Psoas muscle (tissue), 8 donors: ENCODE data around the gene RYR2. TPM values are rescaled to one million over a fixed set of nuclear protein-coding genes. Genes with fewer than 3 reads are reported as not detected.

ENCODE experiments used
- ATAC-seq, 4 donors: fragments of 200-7000 bp; cut with Tn5 transposase; one replicate each; pipeline ENCODE4 v1.9.1; 2020; ENCODE audit warnings: moderate library complexity in 3 of 4, mild to moderate bottlenecking in 2 of 4
- DNase-seq, 2 donors: peaks; one replicate each; pipeline ENCODE4 v3.0.0-alpha.2; 2020
- H3K27ac ChIP-seq: fragments of 200-600 bp; one replicate; pipeline ENCODE4 v1.8.0; 2022
- H3K27me3 ChIP-seq, 3 donors: fragments of 200-600 bp in 1 of 3; one replicate each; pipeline versions ENCODE4 v1.6.1 to v1.8.0; 2013 to 2022; ENCODE audit warnings: low read length in 2 of 3, mild to moderate bottlenecking in 2 of 3, moderate library complexity in 1 of 3; ENCODE audit not compliant: insufficient read depth in 3 of 3
- H3K36me3 ChIP-seq, 2 donors: fragments of 200-600 bp in 1 of 2; one replicate each; pipeline versions ENCODE4 v1.6.1 to v1.8.0; 2013 to 2022; ENCODE audit warnings: low read depth in 1 of 2, mild to moderate bottlenecking in 1 of 2, moderate library complexity in 1 of 2; ENCODE audit not compliant: insufficient read depth in 1 of 2
- H3K4me1 ChIP-seq: fragments of 200-600 bp; one replicate; pipeline ENCODE4 v1.8.0; 2022
- H3K4me3 ChIP-seq: fragments of 200-600 bp; one replicate; pipeline ENCODE4 v1.8.0; 2022; ENCODE audit warnings: mild to moderate bottlenecking
- H3K9me3 ChIP-seq: fragments of 200-600 bp; one replicate; pipeline ENCODE4 v1.8.0; 2022
- WGBS, 3 donors: extraction: QIAGEN DNeasy Blood & Tissue Kit; methylation state at CpG; one replicate each; pipeline versions ENCODE4 v1.1.6 to v1.1.7; 2013; 5-methylcytosine and 5-hydroxymethylcytosine counted together
- intact Hi-C, 2 donors: fragments of 100-400 bp; cut with DNase I; formaldehyde crosslinking; loops; one replicate each; pipeline versions ENCODE4 v1.11.0 to v1.14.2; 2022
- polyA plus RNA-seq, 3 donors: library from polyadenylated mRNA; stranded (reverse); fragments of 200-250 nt; gene quantifications; one replicate each; pipeline ENCODE4 v1.2.3, GENCODE V29; 2013
- total RNA-seq, 4 donors: library from RNA; stranded (reverse); fragmentation: NEBNext Ultra II Directional in 2 of 4; extraction: Animal tissue kit (Norgen Biotek cat#: 25700) in 2 of 4; gene quantifications; one replicate each; pipeline versions ENCODE4 v1.2.1 to v1.2.4, GENCODE V29; 2021 to 2023
- TF ChIP-seq, protein P1 (sequence below): fragments of 200-600 bp; IDR thresholded peaks from one replicate; pipeline ENCODE4 v1.8.0; 2022; ENCODE audit warnings: antibody characterized with exemption
- donor health status: healthy with polysubstance abuse.
- donor health status: DM: no; HTN: no; CAD: no; lungs with moderate emphysema.
- donor health status: Bipolar disorder and iron deficiency.
- donor health status: healthy.
- donor health status: DM: yes; HTN: yes; CAD: no.
- donor health status: DM: no; HTN: no; CAD: no.
- donor health status: DM: no; HTN: no; CAD: no.
- donor health status: DM: yes; HTN: yes; CAD: no.

Gene RYR2
- total and polyA plus RNA-seq, 7 donors = 0.06 to 0.48 (median 0.25) TPM

DNA sequence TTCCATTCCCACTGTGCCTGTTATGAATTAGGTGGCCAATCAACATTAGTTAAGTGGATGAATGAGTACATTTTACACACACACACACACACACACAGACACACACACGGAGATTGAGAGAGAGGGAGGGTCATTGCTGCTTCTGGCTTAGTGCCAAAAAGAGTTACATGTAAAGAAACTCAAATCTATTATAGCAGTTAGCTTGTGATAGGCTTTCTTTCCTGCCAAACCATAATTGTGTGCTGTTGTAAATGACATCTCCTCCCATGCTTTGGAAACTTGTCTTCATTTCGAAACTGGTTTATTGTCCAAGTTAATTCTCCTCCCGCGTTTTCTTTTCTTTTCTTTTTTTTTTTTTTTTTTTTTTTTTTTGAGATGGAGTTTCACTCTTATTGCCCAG is 36.3 kb upstream of the RYR2 start:
- intact Hi-C loops = loop anchor here in 1 of 2 donors (10.0 kb wide), 1 partner anchor 551 kb away; no protein-coding TSS in a partner anchor
- TF ChIP-seq, protein P1, sequence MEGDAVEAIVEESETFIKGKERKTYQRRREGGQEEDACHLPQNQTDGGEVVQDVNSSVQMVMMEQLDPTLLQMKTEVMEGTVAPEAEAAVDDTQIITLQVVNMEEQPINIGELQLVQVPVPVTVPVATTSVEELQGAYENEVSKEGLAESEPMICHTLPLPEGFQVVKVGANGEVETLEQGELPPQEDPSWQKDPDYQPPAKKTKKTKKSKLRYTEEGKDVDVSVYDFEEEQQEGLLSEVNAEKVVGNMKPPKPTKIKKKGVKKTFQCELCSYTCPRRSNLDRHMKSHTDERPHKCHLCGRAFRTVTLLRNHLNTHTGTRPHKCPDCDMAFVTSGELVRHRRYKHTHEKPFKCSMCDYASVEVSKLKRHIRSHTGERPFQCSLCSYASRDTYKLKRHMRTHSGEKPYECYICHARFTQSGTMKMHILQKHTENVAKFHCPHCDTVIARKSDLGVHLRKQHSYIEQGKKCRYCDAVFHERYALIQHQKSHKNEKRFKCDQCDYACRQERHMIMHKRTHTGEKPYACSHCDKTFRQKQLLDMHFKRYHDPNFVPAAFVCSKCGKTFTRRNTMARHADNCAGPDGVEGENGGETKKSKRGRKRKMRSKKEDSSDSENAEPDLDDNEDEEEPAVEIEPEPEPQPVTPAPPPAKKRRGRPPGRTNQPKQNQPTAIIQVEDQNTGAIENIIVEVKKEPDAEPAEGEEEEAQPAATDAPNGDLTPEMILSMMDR = no peak
- Histone ChIP-seq H3K4me3 (no peak overlapping the region), H3K4me1 (no peaks in the 10 kb centered on the region), H3K36me3 (no peaks in the 10 kb centered on the region), H3K9me3 (no peaks in the 10 kb centered on the region), H3K27me3 (no peaks in the 10 kb centered on the region), H3K27ac (no peak overlapping the region)
- WGBS, 3 donors = 64 to 72% (median 70%) methylated on average over 4 of the region's 4 CpGs
- ATAC-seq = no peak
- DNase-seq = no peak

DNA sequence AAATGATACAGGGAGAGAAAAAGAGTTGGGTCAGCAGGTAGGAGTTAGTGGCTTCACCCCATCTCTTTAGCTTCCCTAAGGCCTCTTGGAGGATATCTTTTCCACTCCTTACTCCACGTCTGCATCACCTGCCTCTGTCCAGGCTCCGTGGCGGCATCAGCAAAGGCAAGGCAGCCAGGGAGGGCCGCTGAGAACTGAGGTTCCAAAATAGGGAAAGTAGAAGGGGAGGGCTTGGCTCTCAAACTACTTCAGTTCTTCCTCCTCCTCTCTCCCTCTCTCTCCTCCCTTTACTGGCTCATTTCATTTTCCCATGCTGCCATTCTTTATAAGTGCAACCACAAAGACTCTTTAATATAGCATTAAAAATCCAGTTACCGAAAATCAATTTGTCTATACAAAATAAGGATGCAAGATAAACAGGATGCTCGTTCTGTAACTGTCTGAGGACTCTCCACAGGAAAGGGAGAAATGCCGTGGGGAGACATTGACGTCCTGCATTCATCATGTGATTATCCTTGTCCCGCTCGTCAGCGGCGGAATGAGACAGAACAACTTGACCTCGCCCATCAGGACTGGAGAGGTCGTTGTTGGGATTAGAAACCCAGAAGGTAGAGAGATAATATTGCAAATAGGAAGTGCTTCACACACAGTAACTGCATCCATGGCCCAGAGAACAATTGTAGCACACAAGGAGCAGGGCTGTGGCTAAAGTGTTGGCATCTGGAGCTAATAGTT is 34.7 kb upstream of the RYR2 start:
- no peaks in the 10 kb centered on the region for H3K36me3 ChIP-seq
- no peaks in the 10 kb centered on the region for H3K9me3 ChIP-seq
- ATAC-seq (no peak), DNase-seq (no peak)
- no peak overlapping the region for H3K4me3 ChIP-seq
- no peaks in the 10 kb centered on the region for H3K4me1 ChIP-seq
- intact Hi-C loops = loop anchor here in 1 of 2 donors (10.0 kb wide), 1 partner anchor 553 kb away; no protein-coding TSS in a partner anchor
- WGBS, 3 donors = 72 to 76% (median 76%) methylated on average over 14 of the region's 14 CpGs
- no peaks in the 10 kb centered on the region for H3K27me3 ChIP-seq
- TF ChIP-seq, protein P1 = no peak
- no peak overlapping the region for H3K27ac ChIP-seq

DNA sequence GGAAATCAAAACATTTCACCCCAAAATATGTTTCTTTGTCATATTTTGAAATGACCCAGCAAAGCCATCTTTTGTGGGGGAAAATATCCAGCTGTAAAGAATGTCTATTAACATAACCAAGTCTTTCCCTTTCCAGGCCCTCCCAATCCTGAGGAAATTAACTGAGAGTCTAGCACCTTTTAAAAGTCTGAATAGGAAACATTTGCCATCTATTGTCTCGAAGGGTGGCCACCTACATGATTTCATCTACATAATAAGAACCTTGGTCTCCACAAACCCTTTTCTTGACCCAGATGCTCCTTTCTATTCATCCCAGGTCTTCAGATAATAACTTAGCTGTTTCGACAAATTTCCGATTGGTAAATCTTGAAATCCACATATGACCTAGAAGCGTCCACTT is 32.4 kb upstream of the RYR2 start:
- Histone ChIP-seq H3K36me3 (no peaks in the 10 kb centered on the region), H3K4me3 (no peak overlapping the region), H3K27ac (no peak overlapping the region), H3K9me3 (no peaks in the 10 kb centered on the region), H3K27me3 (no peaks in the 10 kb centered on the region), H3K4me1 (no peaks in the 10 kb centered on the region)
- ATAC-seq = no peak
- DNase-seq = no peak
- intact Hi-C loops = loop anchor here in 1 of 2 donors (10.0 kb wide), 1 partner anchor 555 kb away; no protein-coding TSS in a partner anchor
- whole genome bisulfite sequencing, 3 donors = 88 to 94% (median 93%) methylated on average over 4 of the region's 4 CpGs
- TF ChIP-seq, protein P1 = no peak

DNA sequence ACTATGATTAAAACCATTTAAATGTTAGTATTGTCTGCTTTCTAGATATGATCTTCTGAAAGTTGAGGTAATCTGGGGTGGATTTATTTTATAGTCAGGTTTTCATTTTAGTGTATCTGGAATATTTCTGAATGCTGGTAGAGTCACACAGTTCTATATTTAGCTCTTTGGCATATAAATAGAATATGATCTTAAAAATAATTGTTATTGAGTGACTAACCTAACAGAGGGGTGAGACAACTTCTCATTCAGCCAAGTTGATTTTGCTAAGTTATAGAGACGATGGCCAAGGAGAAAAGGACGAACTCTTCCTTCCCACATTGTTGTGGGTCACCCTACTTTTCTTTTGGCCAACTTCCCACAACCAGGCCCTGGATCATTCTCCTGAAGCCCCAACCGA is 30.6 kb upstream of the RYR2 start:
- TF ChIP-seq, protein P1 = no peak
- Histone ChIP-seq H3K36me3 (no peaks in the 10 kb centered on the region), H3K9me3 (no peaks in the 10 kb centered on the region), H3K27me3 (no peaks in the 10 kb centered on the region), H3K4me3 (no peak overlapping the region), H3K4me1 (no peaks in the 10 kb centered on the region), H3K27ac (no peak overlapping the region)
- DNase-seq (no peak), ATAC-seq (no peak)
- intact Hi-C loops = no loop called here
- 50 to 58% (median 58%) methylated on average over 3 of the region's 3 CpGs for WGBS, 3 donors
